ENCODE data around the gene TEAD1.

Gene TEAD1

GRCh38 chr11:12949453-12949852 is 275.2 kb downstream of the TEAD1 start:
- no peak for DNase-seq
- intact Hi-C loops (cut with DNase I): no loop called here

- intact Hi-C loops (cut with DNase I): no loop called here
- no peak for DNase-seq
Measured at GRCh38 chr11:12950670-12951069, 276.4 kb downstream of the TEAD1 start.

DNA sequence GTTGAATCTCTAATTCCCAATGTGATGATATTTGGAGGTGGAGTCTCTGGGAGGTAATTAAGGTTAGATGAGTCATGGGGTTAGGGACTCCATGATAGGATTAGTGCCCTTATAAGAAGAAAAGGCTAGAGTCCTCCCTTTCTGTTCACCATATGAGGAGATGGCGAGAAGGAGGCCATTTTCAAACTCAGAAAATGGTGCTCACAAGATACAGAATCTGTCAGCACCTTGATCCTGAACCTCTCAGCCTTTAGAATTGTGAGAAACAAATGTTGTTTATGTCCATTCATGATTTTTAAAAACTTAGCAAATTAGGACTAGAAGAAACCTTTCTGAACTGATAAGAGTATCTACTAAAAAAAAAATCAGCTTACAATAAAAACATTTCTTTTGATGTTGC is 277.2 kb downstream of the TEAD1 start:
- intact Hi-C loops (cut with DNase I): no loop called here
- DNase-seq: no peak

GRCh38 chr11:12952094-12952493 is 277.9 kb downstream of the TEAD1 start:
- intact Hi-C loops (cut with DNase I): no loop called here
- no peak for DNase-seq

DNA sequence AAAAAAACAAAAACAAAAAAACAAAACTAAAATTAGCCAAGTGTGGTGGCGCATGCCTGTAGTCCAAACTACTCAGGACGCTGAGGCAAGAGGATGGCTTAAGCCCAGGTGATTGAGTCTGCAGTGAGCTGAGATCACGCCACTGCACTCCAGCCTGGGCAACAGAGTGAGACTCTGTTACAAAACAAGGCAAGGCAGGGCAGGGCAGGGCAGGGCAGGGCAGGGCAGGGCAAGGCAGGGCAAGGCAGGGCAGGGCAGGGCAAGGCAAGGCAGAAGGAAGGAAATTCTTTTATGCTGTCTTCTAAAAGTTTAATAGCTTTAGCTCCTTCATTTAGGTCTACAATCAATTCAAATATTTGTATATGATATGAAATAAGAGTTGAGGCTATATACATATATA is 284.8 kb downstream of the TEAD1 start:
- intact Hi-C loops (cut with DNase I): no loop called here
- DNase-seq: no peak

- intact Hi-C loops (cut with DNase I): loop anchor here (2.0 to 5.0 kb wide), 2 partner anchors 381 to 631 kb away; no protein-coding TSS in a partner anchor
- DNase-seq: no peak
Measured at GRCh38 chr11:12961615-12962014, 287.4 kb downstream of the TEAD1 start.

DNA sequence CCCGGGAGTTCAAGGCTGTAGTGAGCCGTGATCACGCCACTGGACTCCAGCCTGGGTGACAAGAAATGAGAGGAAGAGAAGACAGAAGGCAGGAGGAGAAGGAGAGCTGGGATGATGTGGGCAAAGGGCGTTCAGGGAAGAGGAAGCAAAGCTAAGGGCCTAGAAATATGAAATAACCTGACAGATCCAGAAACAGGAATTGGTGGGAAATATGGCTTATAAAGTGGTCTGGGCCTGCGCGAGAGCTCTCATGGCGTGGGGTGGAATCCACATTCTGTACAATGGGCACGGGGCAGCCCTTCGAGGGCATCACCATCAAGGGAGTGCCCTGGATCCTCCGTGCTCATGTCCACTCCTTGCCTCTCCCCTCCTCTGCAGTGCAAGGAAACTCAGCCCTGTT is 288.1 kb downstream of the TEAD1 start:
- no peak for DNase-seq
- intact Hi-C loops (cut with DNase I): loop anchor here (2.0 to 5.0 kb wide), 2 partner anchors 380 to 632 kb away; no protein-coding TSS in a partner anchor

DNA sequence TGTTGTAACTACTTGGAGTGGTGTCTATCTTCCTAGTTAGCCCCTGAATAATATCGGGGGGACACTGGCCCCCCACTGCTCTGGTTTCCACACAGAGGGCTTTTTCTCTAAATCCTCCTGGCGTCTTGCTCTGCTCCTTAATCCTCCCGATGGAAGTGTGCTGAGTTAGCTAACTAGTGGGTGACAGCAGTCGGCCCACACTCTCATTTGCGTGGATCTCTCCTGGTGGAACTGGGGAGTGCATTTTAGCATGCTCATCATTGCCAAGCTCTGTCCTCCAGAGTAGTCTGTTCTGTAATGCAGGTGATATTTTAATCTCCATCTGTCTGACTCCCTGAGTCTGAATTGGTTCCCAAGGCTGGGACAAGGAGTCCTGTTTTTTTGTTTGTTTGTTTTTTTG is 288.8 kb downstream of the TEAD1 start:
- peak in 1 of 10 donors; percentile 12 for DNase-seq
- intact Hi-C loops (cut with DNase I): loop anchor here (2.0 to 5.0 kb wide), 2 partner anchors 379 to 632 kb away; no protein-coding TSS in a partner anchor

DNA sequence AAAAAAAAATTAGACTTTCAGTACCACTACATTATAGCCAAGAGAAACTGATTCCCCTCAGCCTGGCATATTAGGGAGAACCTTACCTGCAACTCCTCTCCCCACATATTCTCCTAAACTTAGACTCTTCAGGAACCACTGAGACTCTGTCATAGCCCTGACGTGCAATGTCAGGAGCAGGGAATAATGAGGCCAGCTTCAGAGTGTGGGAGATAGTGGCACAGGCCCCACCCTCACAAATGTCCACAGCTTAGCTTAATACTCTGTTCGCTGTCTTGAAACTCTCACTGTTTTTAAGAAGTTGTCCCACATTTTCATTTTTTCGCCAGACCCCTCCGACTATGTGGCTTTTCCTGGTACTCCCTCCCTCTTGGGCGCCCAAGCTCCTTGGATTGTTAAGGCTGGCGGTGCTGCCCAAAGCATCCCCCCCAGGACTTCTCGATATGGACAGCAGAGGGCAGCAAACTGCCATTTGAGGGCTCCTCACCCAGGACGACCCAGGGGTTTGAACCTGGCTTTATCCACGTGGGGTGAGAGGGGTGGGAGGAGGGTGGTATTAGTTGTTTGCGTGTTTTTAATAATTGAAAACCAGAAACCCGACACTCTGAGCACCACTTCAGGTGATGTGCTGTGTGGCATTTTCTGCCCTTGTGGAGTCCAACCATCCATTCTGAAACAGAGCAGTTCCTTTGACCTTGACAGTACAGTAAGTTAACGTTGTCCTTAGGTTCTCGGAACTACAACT is 289.7 kb downstream of the TEAD1 start:
- DNase-seq: peak; percentile 33 to 94 (median 74)
- intact Hi-C loops (cut with DNase I): loop anchor here (1.0 to 5.0 kb wide), 4 partner anchors 189 to 633 kb away; no protein-coding TSS in a partner anchor

DNA sequence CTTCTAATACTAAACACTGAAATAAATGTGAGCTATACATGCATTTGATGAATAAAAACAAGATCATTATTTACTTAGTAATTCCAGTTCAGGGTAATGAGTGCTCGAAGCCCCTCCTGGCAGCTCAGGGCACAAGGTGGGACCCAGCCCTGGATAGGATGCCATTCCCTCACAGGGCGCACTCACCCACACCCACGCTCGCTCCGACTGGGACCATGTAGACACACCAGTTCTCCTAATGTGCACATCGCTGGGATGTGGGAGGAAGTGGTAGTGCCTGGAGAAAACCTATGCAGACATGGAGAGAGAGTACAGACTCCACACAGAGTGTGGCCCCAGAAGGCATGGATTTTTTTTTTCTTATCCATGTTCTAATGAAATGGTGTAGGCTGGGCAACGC is 290.4 kb downstream of the TEAD1 start:
- no peak for DNase-seq
- intact Hi-C loops (cut with DNase I): loop anchor here (1.0 to 5.0 kb wide), 3 partner anchors 189 to 378 kb away; no protein-coding TSS in a partner anchor

DNA sequence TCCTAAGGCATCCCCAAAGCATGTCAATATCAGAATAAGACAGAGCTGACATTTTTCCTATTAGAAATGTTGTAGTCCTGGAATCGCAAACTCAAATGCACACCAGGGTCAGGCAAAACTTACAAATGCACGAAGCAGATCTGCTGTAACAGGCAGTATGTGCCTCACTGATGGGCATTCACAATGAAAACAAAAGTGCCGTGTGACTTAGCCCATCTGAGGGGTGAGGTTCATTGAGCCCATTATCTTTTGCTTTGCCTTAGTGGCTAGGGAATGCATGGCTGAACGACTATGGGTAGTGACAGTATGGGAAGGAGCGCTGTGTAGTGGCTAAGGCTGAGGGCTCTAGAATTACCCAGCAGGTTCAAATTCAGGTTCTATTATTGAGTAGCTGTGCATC is 291.8 kb downstream of the TEAD1 start:
- no peak for DNase-seq
- intact Hi-C loops (cut with DNase I): no loop called here

DNA sequence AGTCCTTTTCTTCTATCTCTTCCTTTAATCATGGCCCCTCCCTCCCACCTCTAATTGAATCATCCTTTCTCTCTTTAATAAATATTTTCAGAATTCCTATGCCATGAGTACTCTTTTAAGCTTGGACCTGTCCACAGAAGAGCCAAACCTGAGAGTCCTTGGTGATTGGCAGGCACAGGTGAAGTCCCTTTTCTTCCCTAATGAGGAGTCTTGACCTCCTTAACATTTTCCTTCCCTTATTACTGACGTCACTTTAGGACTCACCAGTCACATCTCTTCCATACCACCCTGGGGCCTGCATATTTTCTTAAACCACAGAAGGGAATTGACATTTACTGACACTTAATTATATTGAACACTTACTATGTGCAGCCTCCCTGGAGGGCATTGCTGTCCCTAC is 293.9 kb downstream of the TEAD1 start:
- intact Hi-C loops (cut with DNase I): no loop called here
- no peak for DNase-seq

- intact Hi-C loops (cut with DNase I): no loop called here
- DNase-seq: no peak
Measured at GRCh38 chr11:12968826-12969225, 294.6 kb downstream of the TEAD1 start.

- DNase-seq: no peak
- intact Hi-C loops (cut with DNase I): no loop called here
Measured at GRCh38 chr11:12971955-12972354, 297.7 kb downstream of the TEAD1 start.

- intact Hi-C loops (cut with DNase I): no loop called here
- no peak for DNase-seq
Measured at GRCh38 chr11:12973528-12974181, 299.4 kb downstream of the TEAD1 start.

GRCh38 chr11:12975195-12975594 is 301.0 kb downstream of the TEAD1 start:
- intact Hi-C loops (cut with DNase I): no loop called here
- no peak for DNase-seq

DNA sequence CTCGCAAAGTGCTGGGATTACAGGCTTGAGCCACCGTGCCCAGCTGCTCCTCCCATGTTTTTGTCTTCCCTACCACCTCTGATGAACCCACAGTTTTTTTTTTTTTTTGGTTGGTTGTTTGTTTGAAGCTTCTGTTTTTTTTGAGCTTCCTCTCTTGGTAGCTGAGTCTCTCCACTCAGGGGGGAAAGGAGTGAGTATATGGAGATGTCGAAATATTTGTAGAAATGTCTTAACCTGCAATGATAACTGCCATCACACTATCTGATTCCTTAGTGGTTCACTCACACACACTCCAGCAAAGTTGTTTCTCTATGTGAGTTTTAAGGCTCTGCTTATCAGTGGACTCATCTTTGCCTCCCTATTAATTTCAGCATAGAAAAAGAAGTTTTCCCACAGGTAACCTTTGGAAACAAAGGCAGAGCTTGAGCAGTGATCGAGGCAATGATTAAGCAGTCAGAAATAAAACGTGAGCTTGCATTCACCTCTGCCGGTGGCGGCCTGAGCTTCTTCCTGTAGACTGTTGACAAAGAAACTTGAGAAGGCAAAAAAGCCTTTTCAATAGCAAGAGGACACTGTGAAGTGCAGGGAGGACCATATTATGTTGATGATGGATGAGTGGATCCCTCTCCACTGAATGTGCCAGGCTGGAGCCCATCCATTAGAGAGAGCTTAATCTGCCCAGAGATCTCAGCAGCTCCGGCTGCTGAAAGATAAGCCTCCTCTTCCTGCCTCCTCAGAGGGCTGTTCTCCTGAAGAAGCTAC is 305.9 kb downstream of the TEAD1 start:
- DNase-seq: no peak
- intact Hi-C loops (cut with DNase I): no loop called here

DNA sequence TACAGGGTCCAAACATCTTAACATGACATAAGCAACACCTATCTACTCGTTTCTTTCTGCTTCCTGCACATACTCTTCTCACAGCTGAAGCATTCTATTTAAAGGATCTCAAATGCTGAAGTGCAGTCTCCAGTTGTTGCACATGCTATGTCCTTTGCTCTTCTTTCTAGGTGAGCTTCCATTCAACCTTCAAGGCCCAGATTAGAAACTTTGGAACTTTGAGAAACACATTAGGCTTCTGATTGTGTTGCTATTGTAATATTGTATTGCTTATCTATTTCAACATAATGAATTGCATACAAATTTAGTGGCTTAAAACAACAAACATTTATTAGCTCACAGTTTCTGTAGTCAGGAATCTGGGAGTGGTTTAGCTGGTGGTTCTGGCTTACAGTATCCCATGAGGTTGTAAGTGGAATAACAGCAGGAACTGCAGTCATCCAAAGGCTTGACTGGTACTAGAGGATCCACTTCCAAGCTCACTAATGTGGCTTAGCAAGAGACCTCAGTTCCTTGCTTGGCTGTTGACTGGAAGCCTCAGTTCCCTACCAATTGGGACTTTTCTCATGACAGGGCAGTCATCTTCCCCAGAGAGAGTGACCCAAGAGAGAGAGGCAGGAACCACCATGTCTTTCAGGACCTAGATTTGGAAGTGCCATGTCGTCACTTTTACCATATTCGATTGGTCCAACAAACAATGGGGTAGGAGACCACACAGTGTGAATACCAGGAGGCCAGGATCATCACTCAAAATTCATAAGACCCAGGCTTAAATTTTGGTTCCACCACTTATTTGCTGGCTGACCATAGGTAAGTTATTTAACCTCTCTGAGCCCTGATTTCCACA is 307.7 kb downstream of the TEAD1 start:
- intact Hi-C loops (cut with DNase I): no loop called here
- no peak for DNase-seq

- no peak for DNase-seq
Measured at GRCh38 chr11:12983336-12983735, 309.1 kb downstream of the TEAD1 start.

DNA sequence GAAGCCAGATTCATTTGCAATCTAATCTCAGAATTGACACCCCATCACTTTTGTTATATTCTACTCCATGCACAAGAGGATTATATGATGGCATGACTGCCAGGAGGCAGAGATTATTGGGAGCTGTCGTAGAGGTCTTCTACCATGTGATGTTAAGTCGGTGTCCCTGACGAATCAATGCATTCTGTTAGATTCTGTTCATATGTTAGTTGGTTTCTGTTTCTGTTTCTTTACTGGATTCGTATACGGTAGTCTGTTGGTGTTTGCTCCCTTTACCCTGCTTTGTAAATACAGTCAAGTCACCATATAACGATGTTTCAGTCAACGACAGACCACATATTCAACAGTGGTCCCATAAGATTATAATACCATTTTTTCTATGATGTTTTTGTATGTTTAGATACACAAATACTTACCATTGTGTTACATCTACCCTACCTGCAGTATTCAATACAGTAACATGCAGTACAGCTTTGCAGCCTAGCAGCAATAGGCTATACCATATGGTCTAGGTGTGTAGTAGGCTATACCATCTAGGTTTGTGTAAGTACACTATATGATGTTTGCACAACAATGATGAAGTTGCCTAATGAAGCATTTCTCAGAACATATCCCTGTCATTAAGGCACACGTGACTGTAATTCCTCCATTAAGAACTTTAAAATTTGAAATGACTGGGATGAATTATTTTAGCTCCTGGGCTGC is 312.1 kb downstream of the TEAD1 start:
- intact Hi-C loops (cut with DNase I): no loop called here
- no peak for DNase-seq

More at GRCh38 chr11:12983336-12983735, 309.1 kb downstream of the TEAD1 start:
- intact Hi-C loops (cut with DNase I): no loop called here

Measured in posterior cingulate gyrus (tissue), 11 donors.